Left kidney (tissue), 2 donors: ENCODE results near the gene WNT5B. TPM values are rescaled to one million over a fixed set of nuclear protein-coding genes. Genes with fewer than 3 reads are reported as not detected.

Experiments
- DNase-seq: peaks from one replicate; pipeline ENCODE4 v3.0.0-alpha.2; 2013
- polyA plus RNA-seq: library from polyadenylated mRNA; unstranded; fragments of 120-200 nt; gene quantifications from one replicate; pipeline ENCODE4 v1.2.1, GENCODE V29; 2013; ENCODE audit not compliant: insufficient read length

WNT5B gene
- polyA plus RNA-seq, 1 donor = 5.5 TPM

DNA sequence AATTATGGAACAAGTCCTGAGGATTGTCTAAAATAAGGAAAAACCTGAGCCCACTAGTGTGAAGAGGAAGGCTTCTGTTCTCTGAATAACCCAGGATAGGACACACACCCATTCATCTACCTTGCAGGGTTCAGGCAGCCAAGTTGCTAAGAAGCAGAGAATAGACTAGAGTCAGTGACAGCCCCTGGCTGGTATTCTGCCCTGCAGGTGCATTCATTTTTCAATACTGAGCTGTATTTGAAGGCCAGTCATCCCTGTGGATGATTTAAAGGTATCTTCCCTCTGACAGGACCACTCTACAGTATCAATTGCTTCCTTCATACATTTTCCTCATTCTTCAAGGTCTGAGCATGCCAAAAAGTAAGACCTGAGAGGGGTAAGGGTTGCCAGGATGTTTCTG is 22.9 kb downstream of the WNT5B start:
- DNase-seq = no peak

DNA sequence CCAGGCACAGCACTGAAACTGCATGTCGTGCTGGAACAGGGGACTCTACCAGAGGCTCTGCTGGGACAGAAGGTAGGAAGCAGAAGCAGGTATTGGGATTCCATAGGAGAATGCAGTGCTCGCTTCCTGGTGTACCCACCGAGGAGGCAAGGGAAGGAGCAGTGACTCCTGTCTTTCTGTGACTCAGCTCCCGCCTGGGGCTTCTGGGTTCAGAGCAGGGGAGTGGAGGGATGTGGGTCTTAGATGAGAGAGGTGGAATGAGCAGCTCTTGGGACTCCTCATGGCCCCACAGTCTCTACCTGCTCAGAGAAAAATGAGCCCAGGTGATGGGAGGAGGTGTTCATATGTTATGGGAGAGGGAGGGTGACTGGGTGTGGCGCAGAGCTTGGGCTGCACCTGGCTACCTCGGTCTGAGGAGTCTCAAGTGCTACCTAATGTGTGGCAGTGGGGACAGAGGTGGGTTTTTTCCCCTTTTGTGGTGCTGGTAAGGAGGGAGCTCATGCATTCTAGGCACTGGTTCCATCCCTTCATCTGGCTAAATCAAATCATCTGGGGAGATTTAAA is 26.3 kb downstream of the WNT5B start:
- no peak for DNase-seq

DNA sequence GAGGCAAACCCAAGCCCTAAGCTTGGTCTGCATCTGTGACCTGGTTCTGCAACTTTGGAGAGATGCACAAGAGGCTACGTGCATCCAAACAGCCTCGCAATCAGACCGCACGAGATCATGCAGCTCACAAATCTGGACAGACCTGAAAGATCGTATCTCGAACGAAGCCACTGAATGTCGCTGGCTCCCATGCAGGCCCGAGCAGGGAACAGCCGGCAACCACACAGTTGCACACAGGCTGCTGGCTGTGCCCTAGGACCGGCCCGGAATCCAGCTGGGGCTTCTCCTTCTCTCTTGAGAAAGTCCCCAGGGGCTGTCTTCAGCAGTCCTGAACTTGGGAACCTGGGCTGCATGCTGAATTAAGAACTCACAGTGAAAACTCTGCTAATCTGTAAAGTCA is 27.9 kb downstream of the WNT5B start:
- no peak for DNase-seq

DNA sequence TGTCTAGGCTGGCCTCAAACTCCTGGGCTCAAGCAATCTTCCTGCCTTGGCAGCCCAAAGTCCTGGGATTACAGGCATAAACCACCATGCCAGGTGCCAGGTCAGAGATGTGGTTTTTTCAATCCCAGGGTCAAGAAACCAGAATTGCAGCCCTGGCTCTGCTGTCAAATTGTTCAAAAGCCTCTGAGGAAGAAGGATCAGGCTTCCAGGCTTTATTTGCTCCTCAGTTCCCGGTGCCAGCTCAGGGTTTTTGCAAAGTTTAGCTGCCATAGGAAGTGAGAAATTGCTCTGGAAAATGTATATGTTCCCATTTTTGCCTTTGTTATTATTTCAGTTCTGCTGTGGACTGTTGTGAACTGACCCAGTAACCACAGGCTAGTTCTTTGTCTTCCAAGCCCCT is 28.7 kb downstream of the WNT5B start:
- no peak for DNase-seq

DNA sequence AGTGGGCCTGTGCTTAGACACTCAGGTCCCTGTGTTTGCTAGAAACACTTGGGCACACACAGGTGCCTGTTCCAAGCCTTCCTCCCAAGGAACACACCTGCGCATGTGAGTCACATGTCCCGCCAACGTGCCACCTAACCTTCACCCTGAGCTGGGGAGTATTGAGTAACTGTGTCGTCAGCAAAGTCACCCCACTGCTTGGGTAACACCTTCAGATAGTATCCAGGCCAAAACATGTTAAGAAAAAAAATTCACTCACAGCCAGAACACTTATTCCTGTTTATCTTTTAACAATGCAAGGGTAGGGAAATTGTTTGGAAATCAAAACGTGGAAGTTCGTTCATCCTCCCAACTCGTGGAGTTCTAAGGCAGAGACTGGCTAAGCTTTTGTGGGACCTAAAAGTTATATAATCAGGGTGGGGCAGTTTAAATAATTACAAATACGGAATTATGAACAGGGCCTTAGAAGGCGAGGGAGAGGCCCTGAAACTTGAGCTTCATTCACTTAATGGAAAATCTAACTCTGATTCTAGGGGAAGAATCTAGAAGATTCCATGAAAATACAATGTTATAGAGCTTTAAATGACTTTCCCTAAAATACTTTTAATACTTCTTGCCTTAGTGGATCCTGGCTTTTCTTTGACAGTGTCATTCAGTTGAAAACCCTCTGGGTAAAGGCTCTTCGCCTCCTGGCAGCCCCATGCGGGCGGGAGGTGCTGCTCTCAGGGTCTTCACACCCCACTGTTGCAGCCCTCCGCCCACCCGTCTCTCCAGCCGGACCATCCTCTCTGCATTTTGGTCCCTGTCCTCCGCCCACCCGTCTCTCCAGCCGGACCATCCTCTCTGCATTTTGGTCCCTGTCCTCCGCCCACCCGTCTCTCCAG is 31.5 kb downstream of the WNT5B start:
- DNase-seq = no peak

DNA sequence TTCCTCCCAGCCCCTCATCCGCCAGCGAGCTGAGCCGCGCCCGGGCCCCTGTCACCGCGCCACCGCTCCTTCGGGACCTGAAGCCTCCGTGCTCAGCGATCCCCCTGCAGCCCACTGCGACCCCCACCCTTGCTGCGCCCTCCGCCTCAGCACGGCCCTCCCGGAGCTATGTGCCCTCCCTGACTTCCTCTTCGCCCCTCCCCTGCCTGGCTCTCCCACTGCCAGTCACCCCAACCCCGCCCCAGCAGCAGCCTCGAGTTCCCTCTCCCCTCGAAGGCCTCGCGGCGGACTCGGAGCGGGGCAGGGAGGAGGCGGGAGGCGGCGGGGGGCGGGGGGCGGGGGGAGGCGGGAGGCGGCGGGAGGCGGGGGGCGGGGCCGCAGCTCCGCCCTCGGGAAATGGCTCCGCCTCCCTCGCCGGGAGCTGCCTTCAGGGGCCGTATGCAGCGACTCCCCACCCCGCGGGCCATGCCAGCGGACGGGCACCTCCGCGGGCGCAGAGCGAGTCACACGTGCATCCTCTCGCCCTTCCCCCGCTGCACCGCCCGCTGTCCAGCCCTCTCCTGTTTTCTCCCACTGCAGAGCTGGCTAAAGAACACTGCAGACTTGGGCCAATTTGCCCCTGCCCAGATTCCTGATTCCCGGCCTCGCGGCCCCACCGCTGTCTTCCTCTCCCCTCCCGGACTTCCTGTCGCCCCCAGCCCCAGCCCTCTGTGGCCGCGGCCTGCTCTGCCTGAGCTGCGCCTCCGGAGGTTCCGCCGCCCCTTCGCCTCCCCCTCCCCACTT is 32.7 kb downstream of the WNT5B start:
- DNase-seq = peak; percentile 67

DNA sequence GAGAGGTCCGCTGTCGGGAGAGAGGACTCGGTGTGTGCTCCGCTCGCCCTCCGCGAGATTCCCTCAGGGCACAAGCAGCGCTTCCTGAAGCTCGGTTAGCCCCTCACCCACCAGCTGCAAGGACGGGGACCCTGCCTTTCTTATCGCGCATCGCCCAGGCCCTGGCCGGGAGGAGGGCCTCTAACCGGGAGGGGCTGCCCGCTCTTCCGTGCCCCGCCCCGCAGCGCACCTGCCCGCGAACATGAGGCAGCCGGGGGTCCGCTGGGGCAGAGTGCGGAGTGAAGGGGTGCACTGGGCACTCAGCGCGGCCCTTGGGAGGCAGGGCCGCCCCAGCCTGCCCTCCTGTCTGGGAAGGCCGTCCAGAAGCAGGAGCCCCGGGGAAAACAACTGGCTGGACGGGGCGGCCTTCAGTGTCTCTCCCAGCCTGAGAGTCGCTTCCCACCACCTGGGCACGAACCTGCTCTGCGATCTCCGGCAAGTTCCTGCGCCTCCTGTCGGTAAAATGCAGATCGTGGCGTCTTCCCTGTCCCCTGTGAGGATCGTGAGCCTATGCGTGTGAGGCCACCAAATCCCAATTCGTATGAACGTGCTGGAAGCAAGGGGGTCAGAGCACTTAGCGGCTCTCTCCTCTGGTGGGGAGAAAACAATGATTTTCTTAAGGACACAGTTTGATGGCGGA is 33.9 kb downstream of the WNT5B start:
- peak; percentile 49 for DNase-seq

DNA sequence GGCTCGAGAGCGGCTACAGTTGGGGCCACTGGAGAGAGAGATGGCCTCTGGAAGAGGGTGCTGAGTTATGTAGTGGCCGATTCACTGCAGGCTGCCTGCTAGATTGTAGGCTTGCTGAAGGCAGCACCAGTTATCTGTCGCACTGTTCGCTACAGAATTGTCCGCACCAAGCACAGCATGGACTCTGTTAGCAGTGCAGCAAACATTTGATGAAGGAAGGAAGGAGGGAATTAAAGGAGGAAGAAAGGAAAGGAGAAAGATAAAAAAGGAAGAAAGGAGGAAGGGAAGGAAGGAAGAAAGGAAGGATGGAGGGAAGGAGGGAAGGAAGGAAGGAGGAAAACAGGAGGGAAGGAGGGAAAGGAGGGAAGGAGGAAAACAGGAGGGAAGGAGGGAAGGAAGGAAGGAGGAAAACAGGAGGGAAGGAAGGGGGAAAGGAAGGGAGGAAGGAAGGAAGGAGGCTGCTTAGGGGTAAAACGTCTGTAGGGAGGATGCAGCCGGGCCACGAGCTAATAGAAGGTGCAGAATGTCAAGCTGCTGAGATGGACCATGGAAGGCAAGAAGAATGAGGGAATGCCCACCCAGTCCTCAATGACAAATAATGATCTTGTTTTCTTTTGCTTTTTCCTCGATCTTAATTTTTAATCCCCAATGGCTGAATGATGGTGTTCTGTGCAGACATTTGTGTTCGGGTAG is 34.6 kb downstream of the WNT5B start:
- DNase-seq = no peak

DNA sequence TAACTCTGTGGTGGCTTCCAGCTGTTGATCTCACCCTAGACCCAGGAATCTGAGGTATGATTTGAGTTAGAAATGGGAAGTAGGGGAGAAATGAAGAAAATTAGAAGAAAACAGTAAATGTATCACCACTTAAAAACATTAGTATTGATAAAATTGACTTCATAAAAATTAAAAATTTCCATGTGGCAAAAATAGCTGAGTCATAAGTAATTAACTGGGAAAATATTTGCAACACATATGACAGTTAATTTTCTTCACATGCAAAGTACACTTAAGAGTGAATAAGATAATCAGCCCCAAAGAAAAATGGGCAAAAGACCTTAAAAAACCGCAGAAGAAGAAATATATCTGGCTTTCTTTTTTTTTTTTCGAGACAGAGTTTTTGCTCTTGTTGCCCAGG is 36.3 kb downstream of the WNT5B start:
- DNase-seq = no peak

DNA sequence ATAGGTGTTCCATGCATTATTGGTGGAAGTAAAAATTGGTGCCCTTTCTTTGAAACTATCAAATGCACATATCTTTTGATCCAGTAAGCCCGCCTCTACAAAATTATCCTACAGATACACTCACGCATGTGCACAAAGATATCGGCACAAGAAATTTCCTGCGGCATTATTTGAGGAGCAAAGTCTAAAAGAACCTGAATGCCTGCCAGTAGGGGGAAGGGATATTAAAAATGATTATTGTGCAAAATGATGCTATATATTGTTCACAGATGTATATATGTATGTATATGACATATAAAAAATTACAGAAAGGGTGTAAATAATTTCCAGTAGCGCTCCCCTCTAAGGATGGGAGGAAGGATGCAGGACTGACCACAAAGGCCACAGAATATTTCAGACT is 37.2 kb downstream of the WNT5B start:
- no peak for DNase-seq

DNA sequence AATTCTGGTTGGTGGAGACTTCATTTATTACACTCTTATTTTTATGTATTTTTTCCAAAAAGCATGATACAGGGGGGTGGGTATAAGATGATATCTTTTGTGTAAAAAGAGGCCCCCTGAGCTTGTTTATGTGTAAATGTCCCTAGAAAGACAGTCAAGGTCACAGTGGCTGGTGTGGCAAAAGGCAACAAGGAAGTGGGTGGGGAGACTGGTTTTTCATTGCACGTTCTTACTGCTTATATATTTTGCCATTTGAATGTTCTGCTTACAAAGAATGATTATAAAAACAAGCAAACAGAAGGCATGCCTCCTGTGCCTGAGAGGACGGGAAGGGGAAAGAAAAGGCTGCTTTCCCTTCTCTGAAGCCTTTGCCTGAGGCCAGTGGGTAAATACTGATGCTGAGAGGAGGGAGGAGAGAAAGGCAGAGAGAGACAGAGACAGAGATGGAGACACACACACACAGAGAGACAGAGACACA is 37.7 kb downstream of the WNT5B start:
- DNase-seq = no peak

DNA sequence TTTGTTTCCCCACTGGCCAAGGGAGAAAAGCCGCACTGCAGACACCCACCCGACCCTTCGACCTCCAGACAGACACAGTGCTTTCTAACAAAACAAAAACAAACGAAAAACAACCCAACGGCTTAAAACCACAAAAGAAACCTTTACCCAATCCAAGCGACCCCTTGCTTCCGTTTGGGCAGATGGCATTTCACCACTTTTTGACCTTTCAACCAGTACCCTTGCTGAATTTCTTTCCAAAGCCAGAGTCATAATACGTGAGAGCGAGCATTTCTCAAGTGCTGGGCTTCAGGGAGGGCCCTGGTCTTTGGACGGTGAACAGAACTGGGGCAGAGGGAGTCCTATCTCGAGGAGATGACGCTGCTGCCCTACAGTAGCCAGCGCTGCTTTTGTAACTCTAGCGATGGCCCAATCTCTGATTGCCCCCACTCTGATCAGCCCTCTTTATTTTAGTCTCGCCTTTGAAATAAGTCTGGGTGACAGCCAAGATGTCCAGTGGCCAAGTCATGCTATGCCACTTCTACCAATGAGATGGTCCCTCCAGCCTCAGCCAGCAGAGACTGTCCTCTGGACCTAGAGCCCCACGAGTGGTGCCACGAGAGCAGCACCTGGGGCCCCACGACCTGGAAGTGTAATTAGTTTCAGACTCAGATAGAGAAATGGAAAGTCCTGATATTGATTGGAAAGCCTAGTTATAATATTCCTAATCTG is 40.0 kb downstream of the WNT5B start:
- no peak for DNase-seq

DNA sequence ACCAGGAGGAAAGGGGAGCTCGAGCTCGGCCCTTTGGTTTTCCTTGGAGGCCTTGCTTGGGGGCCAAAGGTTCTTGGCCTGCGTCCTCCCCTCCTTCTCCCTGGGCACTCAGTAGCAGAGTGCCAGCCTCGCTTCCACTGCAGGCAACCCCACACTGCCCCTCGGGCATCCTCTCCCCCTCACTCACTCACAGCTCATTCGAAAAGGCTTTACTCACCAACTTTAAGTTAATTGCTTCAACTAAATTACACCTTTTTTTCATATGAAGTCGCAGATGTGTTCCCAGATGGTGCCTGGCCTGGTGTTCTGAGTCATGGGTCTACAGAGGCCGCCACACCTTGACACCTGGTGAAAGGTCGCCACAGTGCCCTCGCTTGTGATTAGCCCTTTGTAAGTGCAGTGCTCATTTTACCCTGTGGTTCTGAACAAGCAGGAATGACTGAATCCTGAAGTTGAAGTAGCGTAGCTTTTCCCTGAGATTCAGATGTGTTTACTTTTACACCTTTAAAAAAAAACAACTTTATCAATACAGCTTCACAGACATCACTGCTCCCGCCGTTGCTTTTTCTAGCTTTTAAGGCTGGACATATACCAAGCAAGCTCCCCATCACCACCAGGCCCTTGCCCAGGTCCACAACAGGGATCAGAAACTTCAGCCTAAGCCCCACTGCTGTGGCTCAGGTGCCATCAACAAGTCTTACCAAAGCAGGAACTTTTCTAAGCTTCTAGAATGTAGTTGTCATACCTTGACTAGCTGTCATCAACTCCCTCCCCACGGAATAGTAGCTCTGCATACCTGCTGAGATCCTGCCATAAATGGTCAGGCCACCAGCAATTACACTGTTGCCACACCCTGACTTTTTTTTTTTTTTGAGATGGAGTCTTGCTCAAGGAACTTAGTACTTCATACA is 41.6 kb downstream of the WNT5B start:
- no peak for DNase-seq

DNA sequence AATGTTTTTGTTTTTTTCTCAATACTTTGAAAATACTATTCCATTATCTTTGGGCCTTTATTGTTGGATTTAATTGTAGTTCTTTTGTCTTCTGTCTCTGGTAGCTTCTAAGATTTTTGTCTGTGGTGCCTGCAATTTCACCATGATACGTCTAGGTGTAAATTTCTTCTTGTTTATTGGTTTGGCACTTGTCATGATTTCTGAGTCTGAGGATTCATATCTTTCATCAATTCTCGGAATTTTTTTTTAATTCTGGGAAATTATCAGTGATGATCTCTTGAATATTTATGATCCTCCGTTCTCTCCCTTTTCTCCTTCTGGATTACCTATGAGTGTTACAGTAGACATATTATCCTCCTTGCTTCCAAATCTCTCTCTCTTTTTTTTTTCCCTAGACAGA is 47.0 kb downstream of the WNT5B start:
- DNase-seq = no peak

DNA sequence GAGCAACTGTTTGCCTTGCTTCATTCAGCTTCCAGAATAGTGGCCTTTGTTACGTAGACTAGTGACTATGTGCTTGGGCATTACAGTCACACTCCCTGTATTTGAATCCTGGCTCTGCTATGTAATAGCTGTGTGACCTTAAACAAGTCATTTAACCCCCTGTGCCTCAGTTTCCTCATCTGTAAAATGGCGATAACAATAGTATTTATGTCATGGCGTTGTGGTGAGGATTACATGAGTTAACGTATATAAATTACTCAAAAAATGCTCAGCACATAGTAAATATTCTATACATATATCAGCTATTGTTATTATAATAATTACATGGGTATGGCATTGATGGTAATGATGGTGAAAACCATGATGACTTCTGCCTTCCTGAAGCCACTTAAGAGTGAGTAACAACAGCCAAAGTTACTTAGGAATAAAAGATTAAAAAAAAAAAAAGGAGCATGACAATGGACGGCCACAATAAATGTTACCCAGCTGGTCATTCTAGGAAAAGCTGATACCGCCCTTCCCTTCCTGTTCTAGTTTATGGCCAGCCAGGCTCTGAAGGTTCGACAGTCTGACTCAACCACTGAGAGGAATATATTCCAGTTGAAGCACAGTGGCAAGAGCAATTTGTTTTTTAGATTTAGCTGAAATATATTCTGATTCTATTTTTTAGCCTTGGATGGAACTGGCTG is 51.9 kb downstream of the WNT5B start:
- DNase-seq = no peak

DNA sequence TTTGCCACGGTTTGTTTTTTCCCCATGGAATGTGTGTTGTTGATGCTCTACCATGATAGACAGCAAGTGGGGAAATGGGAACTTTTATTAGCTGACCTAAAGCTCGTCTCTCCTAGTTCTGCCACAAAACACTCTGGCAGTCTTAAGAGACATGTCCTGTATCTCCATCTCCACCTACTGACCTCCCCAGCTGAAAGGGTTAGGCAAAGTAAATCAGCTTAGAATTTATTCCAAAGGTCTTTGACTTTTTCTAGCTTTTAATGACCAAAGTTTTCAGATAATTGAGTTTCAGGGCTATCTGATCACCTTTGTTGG is 52.4 kb downstream of the WNT5B start:
- DNase-seq = no peak

DNA sequence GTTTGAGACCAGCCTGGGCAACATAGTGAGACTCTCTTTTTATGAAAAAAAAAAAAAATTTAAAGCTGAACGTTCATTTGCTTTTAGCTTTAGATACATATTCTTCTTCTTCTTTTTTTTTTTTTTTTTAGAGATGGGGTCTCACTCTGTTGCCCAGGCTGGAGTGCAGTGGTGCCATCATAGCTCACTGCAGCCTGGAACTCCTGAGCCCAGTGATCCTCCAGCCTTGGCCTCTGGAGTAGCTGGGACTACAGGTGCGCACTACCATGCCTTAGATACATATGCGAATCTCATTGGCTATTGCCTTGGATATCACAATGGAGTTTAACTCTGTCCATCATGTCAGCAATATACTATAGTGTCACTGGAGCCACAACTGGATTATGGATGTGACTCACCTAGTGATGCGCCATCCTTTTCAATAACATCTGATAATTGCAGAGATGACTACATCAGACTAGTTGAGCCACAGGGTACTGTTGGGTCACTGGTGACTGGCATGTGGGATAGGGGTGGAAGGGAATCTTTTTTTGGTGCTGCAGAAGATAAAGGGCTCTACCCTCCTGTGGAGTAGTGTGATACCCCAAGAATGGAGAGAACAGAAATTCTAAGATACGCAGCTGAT is 59.2 kb downstream of the WNT5B start:
- DNase-seq = no peak

DNA sequence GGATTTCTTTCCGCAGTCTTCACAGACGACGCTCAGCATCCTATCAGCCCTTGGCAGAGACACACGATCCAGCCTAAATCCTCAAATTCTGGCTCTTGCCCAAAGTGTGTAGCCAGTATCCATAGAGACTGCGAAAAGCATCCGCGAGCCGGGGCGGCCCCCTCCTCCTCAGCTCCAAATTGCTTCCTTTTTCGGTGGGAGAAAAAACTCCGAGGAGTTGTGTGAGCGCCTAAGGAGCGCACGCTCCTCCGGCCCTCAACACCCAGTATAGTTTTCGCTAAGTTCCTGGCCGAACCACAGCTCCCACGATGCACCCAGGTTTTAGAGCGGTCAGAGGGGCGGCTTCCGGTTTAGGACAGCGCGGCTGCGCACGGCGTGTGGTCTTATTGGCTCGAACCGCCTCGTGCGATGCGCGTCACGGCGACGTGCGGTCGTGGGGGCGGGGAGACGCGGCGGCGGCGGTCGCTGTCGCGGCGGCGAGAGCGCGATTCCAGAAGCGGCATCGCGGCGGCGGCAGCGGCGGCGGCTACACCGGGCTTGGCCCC is 61.6 kb downstream of the WNT5B start, which contains the start of gene ADIPOR2:
Gene ADIPOR2, plus strand, starts transcription at position 493 of the 545 bp plus-strand sequence. CDS start 63,274 bp downstream, outside the sequence.
- peak; percentile 95 for DNase-seq
